LNCaP clone FGC (cell line): ENCODE data around the gene DNAJC15.

ENCODE experiments used
- DNase-seq: peaks from one replicate; pipeline ENCODE4 v3.0.0-alpha.2; 2011; ENCODE audit warnings: low read depth
- H3K4me3 ChIP-seq: 2 replicates; pipeline ENCODE4 v1.5.1; 2011; ENCODE audit warnings: mild to moderate bottlenecking, low read depth, low read length, control low read depth
- TF ChIP-seq, protein P1 (sequence below): IDR thresholded peaks from 2 replicates; pipeline ENCODE4 v1.5.1; 2012; ENCODE audit warnings: mild to moderate bottlenecking; ENCODE audit not compliant: control insufficient read depth, insufficient read depth; ENCODE audit errors: extremely low read depth

The DNAJC15 gene

GRCh38 chr13:43003729-43004128 is 19.7 kb upstream of the DNAJC15 start:
- H3K4me3 ChIP-seq, result no peak overlapping the region
- TF ChIP-seq, protein P1, sequence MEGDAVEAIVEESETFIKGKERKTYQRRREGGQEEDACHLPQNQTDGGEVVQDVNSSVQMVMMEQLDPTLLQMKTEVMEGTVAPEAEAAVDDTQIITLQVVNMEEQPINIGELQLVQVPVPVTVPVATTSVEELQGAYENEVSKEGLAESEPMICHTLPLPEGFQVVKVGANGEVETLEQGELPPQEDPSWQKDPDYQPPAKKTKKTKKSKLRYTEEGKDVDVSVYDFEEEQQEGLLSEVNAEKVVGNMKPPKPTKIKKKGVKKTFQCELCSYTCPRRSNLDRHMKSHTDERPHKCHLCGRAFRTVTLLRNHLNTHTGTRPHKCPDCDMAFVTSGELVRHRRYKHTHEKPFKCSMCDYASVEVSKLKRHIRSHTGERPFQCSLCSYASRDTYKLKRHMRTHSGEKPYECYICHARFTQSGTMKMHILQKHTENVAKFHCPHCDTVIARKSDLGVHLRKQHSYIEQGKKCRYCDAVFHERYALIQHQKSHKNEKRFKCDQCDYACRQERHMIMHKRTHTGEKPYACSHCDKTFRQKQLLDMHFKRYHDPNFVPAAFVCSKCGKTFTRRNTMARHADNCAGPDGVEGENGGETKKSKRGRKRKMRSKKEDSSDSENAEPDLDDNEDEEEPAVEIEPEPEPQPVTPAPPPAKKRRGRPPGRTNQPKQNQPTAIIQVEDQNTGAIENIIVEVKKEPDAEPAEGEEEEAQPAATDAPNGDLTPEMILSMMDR, result no peak
- no peak for DNase-seq

DNA sequence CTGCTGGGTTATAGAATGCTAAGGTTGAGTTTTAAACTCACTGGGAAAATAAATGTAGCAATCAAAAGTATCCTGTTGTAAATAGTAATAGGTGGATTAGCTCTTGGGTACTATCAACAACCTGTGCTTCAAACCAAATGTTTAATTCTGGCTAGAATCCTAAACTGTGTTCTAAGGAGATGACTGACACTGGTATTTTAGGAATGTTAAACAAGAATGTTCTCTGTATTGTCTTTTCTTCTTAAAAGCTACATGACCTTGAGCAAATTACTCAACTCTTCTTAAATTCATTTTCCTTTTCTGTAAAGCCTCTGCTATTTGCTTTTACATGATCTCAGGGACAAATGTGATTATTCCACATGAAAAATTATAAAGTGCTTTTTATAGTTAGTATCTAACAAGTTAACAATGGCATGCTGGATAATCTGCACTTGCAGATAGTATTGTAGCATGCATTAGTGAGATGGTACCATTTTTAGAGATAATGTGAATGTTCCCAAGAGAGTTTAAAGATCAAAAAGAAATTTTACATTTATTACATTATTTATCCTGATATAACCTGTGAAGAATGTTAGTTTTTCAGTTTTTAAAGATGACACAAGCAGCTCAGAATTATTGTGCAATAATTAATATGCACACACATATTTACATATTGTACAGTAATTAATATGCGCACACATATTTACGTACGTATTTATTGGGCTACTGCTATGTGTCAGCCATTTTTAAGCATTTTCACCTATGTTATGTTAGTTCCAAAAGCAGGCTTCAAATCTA is 17.7 kb upstream of the DNAJC15 start:
- no peak overlapping the region for H3K4me3 ChIP-seq
- TF ChIP-seq, protein P1, result no peak
- no peak for DNase-seq

DNA sequence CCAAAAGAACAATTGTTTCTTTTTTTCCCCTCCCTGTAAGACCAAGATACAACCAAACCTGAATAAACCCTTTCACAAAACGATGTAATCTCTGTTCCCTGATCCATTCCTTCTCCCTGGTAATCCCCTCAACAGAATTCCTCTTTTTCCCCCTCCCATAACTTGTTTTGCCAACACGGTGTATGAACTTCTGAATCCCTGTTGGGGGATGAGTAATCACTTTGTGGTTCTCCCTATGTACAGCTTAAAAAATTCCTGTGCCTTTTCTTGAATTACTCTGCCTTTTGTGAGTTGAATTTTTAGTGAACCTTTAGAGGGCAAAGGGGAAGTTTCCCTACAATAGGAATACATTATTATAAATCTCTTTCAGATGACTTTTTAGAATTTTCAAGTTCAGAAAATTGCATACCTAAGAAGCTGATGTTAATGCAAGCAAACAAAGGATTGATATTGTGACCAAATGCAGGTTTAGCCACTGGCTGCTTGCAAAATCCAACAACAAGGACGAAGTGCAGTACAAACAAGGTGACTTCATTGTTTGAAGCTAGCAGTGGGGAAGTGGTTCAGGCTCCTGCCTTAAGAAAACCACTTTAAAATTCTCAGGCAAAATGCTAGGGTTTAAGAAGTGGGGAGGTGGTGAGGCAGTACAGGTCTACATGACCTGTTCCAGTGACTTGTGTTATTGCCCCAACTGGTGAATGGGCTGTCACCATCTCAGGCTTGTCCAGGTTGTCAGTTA is 16.3 kb upstream of the DNAJC15 start:
- no peak overlapping the region for H3K4me3 ChIP-seq
- DNase-seq, result no peak
- TF ChIP-seq, protein P1, result no peak

DNA sequence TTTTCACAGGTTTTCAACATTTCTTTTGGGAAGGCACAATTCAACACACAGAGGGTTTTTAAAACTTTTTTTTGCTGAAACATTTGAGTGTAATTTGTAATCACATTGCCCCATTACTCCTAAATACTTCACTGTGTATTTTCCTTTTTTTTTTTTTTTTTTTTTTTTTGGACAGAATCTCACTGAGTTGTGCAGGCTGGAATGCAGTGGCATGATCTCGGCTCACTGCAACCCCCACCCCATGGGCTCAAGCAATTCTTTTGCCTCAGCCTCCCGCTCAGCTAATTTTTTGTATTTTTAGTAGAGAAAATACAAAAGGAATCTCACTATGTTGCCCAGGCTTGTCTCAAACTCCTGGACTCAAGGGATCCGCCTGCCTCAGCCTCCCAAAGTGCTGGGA is 14.8 kb upstream of the DNAJC15 start:
- no peak overlapping the region for H3K4me3 ChIP-seq
- no peak for DNase-seq

GRCh38 chr13:43009506-43009905 is 13.9 kb upstream of the DNAJC15 start:
- DNase-seq, result no peak
- H3K4me3 ChIP-seq, result no peak overlapping the region
- TF ChIP-seq, protein P1, result no peak

More for the DNA sequence above, 14.8 kb upstream of the DNAJC15 start:
- TF ChIP-seq, protein P1, result no peak

GRCh38 chr13:43014162-43014561 is 9.2 kb upstream of the DNAJC15 start:
- no peak overlapping the region for H3K4me3 ChIP-seq
- TF ChIP-seq, protein P1, result no peak
- DNase-seq, result no peak
